GM12872 (cell line): ENCODE measurements around the gene VAPB.

ENCODE experiments used
- CTCF ChIP-seq: IDR thresholded peaks from 3 replicates; pipeline ENCODE4 v1.5.1; 2011; ENCODE audit warnings: low read depth, mild to moderate bottlenecking, low read length, moderate library complexity; ENCODE audit not compliant: insufficient read depth

The VAPB gene

GRCh38 chr20:58352468-58352867, 36.6 kb upstream of the VAPB start:
- no peak for TF ChIP-seq CTCF

- no peak for TF ChIP-seq CTCF
Measured at GRCh38 chr20:58359441-58359840, 29.6 kb upstream of the VAPB start.

GRCh38 chr20:58360936-58361335, 28.1 kb upstream of the VAPB start:
- TF ChIP-seq CTCF, result no peak

GRCh38 chr20:58361481-58362205, 27.4 kb upstream of the VAPB start:
- TF ChIP-seq CTCF, result no peak

- TF ChIP-seq CTCF, result no peak
Measured at GRCh38 chr20:58362206-58362516, 26.9 kb upstream of the VAPB start.

- no peak for TF ChIP-seq CTCF
Measured at GRCh38 chr20:58362970-58363369, 26.1 kb upstream of the VAPB start.

GRCh38 chr20:58366866-58367265, 22.2 kb upstream of the VAPB start:
- no peak for TF ChIP-seq CTCF
